Spleen (tissue), 11 donors: ENCODE results near the gene RPS14. TPM values are rescaled to one million over a fixed set of nuclear protein-coding genes. Genes with fewer than 3 reads are reported as not detected.
A peak's percentile ranks its signal among the peaks of the same experiment; 100 is the strongest.
"Not testable (repeated sequence)": the region's sequence is repeated elsewhere in the genome, so short reads cannot be mapped to it uniquely, and the experiment has no call there.

Source experiments
- DNase-seq: peaks from one replicate; pipeline ENCODE4 v3.0.0-alpha.2; 2020
- H3K27ac ChIP-seq, 8 donors: fragments of 200-600 bp; sonication (generic) in 7 of 8; 1 replicate in 4 of 8; 2 replicates in 4 of 8; pipeline versions ENCODE4 v1.5.0 to v1.8.0; 2016 to 2021; ENCODE audit warnings: inconsistent platforms in 4 of 8, mild to moderate bottlenecking in 4 of 8, moderate library complexity in 1 of 8
- H3K27me3 ChIP-seq, 7 donors: fragments of 200-600 bp; sonication (generic) in 6 of 7; replicated peaks in 1 of 7; 1 replicate in 4 of 7; 2 replicates in 3 of 7; pipeline versions ENCODE4 v1.5.0 to v1.8.0; 2016 to 2021; ENCODE audit warnings: inconsistent platforms in 3 of 7, mild to moderate bottlenecking in 1 of 7
- H3K36me3 ChIP-seq, 6 donors: fragments of 200-600 bp; sonication (generic) in 5 of 6; 1 replicate in 4 of 6; 2 replicates in 2 of 6; pipeline versions ENCODE4 v1.5.0 to v1.8.0; 2016 to 2021; ENCODE audit warnings: inconsistent platforms in 2 of 6
- H3K4me1 ChIP-seq, 6 donors: fragments of 200-600 bp; sonication (generic) in 5 of 6; 1 replicate in 3 of 6; 2 replicates in 3 of 6; pipeline versions ENCODE4 v1.5.0 to v1.8.0; 2016 to 2021; ENCODE audit warnings: inconsistent platforms in 3 of 6
- H3K4me3 ChIP-seq, 8 donors: fragments of 200-600 bp; sonication (generic) in 7 of 8; 1 replicate in 4 of 8; 2 replicates in 4 of 8; pipeline versions ENCODE4 v1.5.0 to v1.8.0; 2016 to 2021; ENCODE audit warnings: inconsistent platforms in 4 of 8, mild to moderate bottlenecking in 4 of 8, moderate library complexity in 2 of 8
- H3K9me3 ChIP-seq, 8 donors: fragments of 200-600 bp; sonication (generic) in 7 of 8; 1 replicate in 4 of 8; 2 replicates in 4 of 8; pipeline versions ENCODE4 v1.5.0 to v1.8.0; 2016 to 2021; ENCODE audit warnings: inconsistent platforms in 4 of 8
- CTCF ChIP-seq, 11 experiments: fragments of 200-600 bp in 7 of 11; fragments of 450-650 bp in 4 of 11; sonication (generic) in 4 of 11; IDR thresholded peaks in 8 of 11; conservative IDR thresholded peaks in 3 of 11; 1 replicate in 7 of 11; 2 replicates in 4 of 11; pipeline versions ENCODE4 v1.4.0 to v1.8.0; 2016 to 2021; ENCODE audit warnings: antibody characterized with exemption in 11 of 11, inconsistent platforms in 4 of 11, mild to moderate bottlenecking in 1 of 11
- POLR2A ChIP-seq, 3 donors: fragments of 450-650 bp; IDR thresholded peaks; one replicate each; pipeline ENCODE4 v1.5.1; 2017; ENCODE audit warnings: antibody characterized with exemption in 3 of 3, mild to moderate bottlenecking in 1 of 3
- POLR2AphosphoS5 ChIP-seq, 3 donors: sonication (generic); formaldehyde crosslinking; IDR thresholded peaks; one replicate each; pipeline ENCODE4 v1.5.1; 2017; ENCODE audit warnings: antibody characterized with exemption in 3 of 3
- WGBS, 5 donors: extraction: QIAGEN DNeasy Blood & Tissue Kit in 3 of 5; methylation state at CpG; one replicate each; pipeline versions ENCODE4 v1.1.5 to v1.1.7; 2013 to 2018; 5-methylcytosine and 5-hydroxymethylcytosine counted together
- intact Hi-C: fragments of 100-400 bp; cut with DNase I; formaldehyde crosslinking; loops from one replicate; pipeline ENCODE4 v1.15.0; 2023; ENCODE audit warnings: low total_unique reads
- polyA plus RNA-seq, 3 donors: library from polyadenylated mRNA; stranded (reverse); fragments of 200-250 nt; gene quantifications; one replicate each; pipeline ENCODE4 v1.2.1, GENCODE V29; 2013
- total RNA-seq, 7 donors: library from RNA; depleted of rRNA in 3 of 7; stranded (reverse); fragments of >200 nt in 3 of 7; fragmentation: NEBNext Ultra II Directional in 4 of 7; extraction: Animal tissue kit (Norgen Biotek cat#: 25700) in 4 of 7; gene quantifications; one replicate each; pipeline versions ENCODE4 v1.1.0 to v1.2.1, GENCODE V29; 2016 to 2021
- donor health status: healthy with polysubstance abuse.
- donor health status: DM: no; HTN: no; CAD: no; lungs with moderate emphysema.
- donor health status: DM: no; HTN: no; CAD: no.
- donor health status: Bipolar disorder and iron deficiency.
- donor health status: healthy.
- donor health status: DM: no; HTN: no; CAD: no.
- donor health status: DM: yes; HTN: yes; CAD: no.

RPS14 gene
- total and polyA plus RNA-seq, 10 donors: 1,801 to 8,400 (median 2,426) TPM

- intact Hi-C loops: no loop called here
- DNase-seq: peak; percentile 75
- peak overlapping the region in 3 of 8 donors; percentile 43 to 62 (median 61) for H3K27ac ChIP-seq
- H3K4me1 ChIP-seq: peaks cover 2 to 70% (median 35%) of the 10 kb centered on the region in 6 donors
- no peaks in the 10 kb centered on the region for H3K27me3 ChIP-seq
- no peaks in the 10 kb centered on the region for H3K36me3 ChIP-seq
- WGBS, 5 donors: 92 to 98% (median 94%) methylated on average over 18 of the region's 18 CpGs
- no peak overlapping the region for H3K4me3 ChIP-seq
- TF ChIP-seq POLR2AphosphoS5 (IDR thresholded peaks at IDR 0.05): no peak
- no peak for TF ChIP-seq CTCF (IDR thresholded peaks at IDR 0.05 in 8 of 11, conservative IDR thresholded peaks at IDR 0.05 in 3 of 11)
- TF ChIP-seq POLR2A (IDR thresholded peaks at IDR 0.05): no peak
- H3K9me3 ChIP-seq: no peaks in the 10 kb centered on the region
Measured at GRCh38 chr5:150431048-150431447, 18.5 kb downstream of the RPS14 start.

- Histone ChIP-seq H3K27me3 (no peaks in the 10 kb centered on the region), H3K4me1 (peaks cover 2 to 55% (median 30%) of the 10 kb centered on the region in 6 donors), H3K4me3 (no peak overlapping the region), H3K36me3 (no peaks in the 10 kb centered on the region), H3K9me3 (no peaks in the 10 kb centered on the region), H3K27ac (peak overlapping the region in 6 of 8 donors; percentile 43 to 80 (median 56))
- intact Hi-C loops: no loop called here
- TF ChIP-seq POLR2A (IDR thresholded peaks at IDR 0.05): no peak
- TF ChIP-seq POLR2AphosphoS5 (IDR thresholded peaks at IDR 0.05): peak in 2 of 3 donors; percentile 22 to 80
- TF ChIP-seq CTCF (IDR thresholded peaks at IDR 0.05 in 8 of 11, conservative IDR thresholded peaks at IDR 0.05 in 3 of 11): no peak
- WGBS, 5 donors: 58 to 77% (median 63%) methylated on average over 5 of the region's 5 CpGs
- DNase-seq: no peak
Measured at GRCh38 chr5:150429410-150429873, 20.1 kb downstream of the RPS14 start.

GRCh38 chr5:150428978-150429377, 20.6 kb downstream of the RPS14 start:
- intact Hi-C loops: no loop called here
- peaks cover 2 to 52% (median 30%) of the 10 kb centered on the region in 6 donors for H3K4me1 ChIP-seq
- DNase-seq: no peak
- 84 to 97% (median 89%) methylated on average over 3 to 5 of the region's 5 CpGs for WGBS, 5 donors
- no peak overlapping the region for H3K4me3 ChIP-seq
- H3K27ac ChIP-seq: peak overlapping the region in 4 of 8 donors; percentile 49 to 80 (median 64)
- H3K27me3 ChIP-seq: no peaks in the 10 kb centered on the region
- H3K9me3 ChIP-seq: no peaks in the 10 kb centered on the region
- no peaks in the 10 kb centered on the region for H3K36me3 ChIP-seq
- TF ChIP-seq CTCF (IDR thresholded peaks at IDR 0.05 in 8 of 11, conservative IDR thresholded peaks at IDR 0.05 in 3 of 11) (no peak), POLR2A (IDR thresholded peaks at IDR 0.05) (no peak), POLR2AphosphoS5 (IDR thresholded peaks at IDR 0.05) (no peak)

- WGBS, 5 donors: 61 to 81% (median 67%) methylated on average over 15 to 18 of the region's 18 CpGs
- peaks cover 0 to 45% (median 27%) of the 10 kb centered on the region in 6 donors for H3K4me1 ChIP-seq
- H3K4me3 ChIP-seq: no peak overlapping the region
- H3K27ac ChIP-seq: peak overlapping the region in 6 of 8 donors; percentile 29 to 63 (median 44)
- no peaks in the 10 kb centered on the region for H3K27me3 ChIP-seq
- DNase-seq: peak; percentile 85
- H3K9me3 ChIP-seq: no peaks in the 10 kb centered on the region
- no peaks in the 10 kb centered on the region for H3K36me3 ChIP-seq
- TF ChIP-seq POLR2A (IDR thresholded peaks at IDR 0.05) (no peak), POLR2AphosphoS5 (IDR thresholded peaks at IDR 0.05) (peak in 2 of 3 donors; percentile 46 to 64)
- intact Hi-C loops: no loop called here
Measured at GRCh38 chr5:150428106-150428876, 21.2 kb downstream of the RPS14 start.

GRCh38 chr5:150426165-150426564, 23.4 kb downstream of the RPS14 start:
- WGBS, 5 donors: 95 to 97% (median 96%) methylated on average over 9 of the region's 9 CpGs
- H3K27ac ChIP-seq, intact Hi-C loops, H3K9me3 ChIP-seq, H3K27me3 ChIP-seq, H3K4me3 ChIP-seq, H3K36me3 ChIP-seq: not testable (repeated sequence)
- peaks cover 0 to 37% (median 17%) of the 10 kb centered on the region in 6 donors for H3K4me1 ChIP-seq
- peak; percentile 38 for DNase-seq
